Measurements from ENCODE around the gene PHTF1. TPM values are rescaled to one million over a fixed set of nuclear protein-coding genes. Genes with fewer than 3 reads are reported as not detected.

Gene PHTF1
- total RNA-seq, 1 experiment from 2014 or later: 61.2 TPM

DNA sequence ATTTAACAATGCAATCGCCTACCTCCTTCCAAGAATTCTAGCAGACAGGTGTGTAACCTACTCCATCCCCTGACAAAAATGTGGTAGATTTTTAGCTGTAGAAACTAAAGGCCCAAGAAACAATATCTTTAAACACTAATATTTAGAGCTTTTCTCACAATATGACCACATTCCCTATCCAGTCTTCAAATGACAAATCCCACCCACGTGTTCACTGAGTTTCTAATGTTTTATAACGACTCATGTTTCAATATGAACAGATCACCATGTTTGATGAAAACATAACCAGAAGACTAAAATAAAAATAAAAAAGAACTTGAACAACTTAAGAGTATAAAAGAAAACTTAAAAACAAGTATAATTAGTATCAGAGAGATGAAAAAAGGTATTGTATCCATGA, 28.4 kb upstream of the PHTF1 start:
- Histone ChIP-seq H3K4me2 (no peak overlapping the region), H4K20me1 (ENCODE audit: insufficient read depth) (peaks cover 6% of the 10 kb centered on the region), H3K79me2 (ENCODE audit: low read depth) (peaks cover 64% of the 10 kb centered on the region), H3K4me3 (no peak overlapping the region), H3K27ac (no peak overlapping the region), H3F3A (ENCODE audit: insufficient read depth, low read depth) (peaks cover 6% of the 10 kb centered on the region), H3K27me3 (ENCODE audit: insufficient read depth, low read depth) (no peaks in the 10 kb centered on the region), H3K4me1 (replicated peaks; ENCODE audit: insufficient read depth) (peaks cover 21% of the 10 kb centered on the region), H3K36me3 (ENCODE audit: low read depth) (0 out of 2 replicates have a peak, but pooled peaks cover 4% of the 10 kb centered on the region), H3K9me2 (ENCODE audit: insufficient read depth) (no peaks in the 10 kb centered on the region), H2AFZ (no peak overlapping the region), H3K9me3 (ENCODE audit: insufficient read depth, low read depth) (no peaks in the 10 kb centered on the region)
- no peak for DNase-seq
- intact Hi-C loops (cut with micrococcal nuclease; ENCODE audit: unreplicated experiment): no loop called here
- TF ChIP-seq EZH2 (IDR thresholded peaks at IDR 0.05; ENCODE audit: low read depth): no peak
- TF ChIP-seq CTCF (conservative IDR thresholded peaks at IDR 0.05): no peak
- ChIA-PET POLR2A (ENCODE audit: unreplicated experiment) (no interaction called here), CTCF (no interaction called here)
- BruUV-seq (replicated peaks): no TSS peak

- ChIA-PET POLR2A (ENCODE audit: unreplicated experiment) (no interaction called here), CTCF (no interaction called here)
- H3K4me2 ChIP-seq: no peak overlapping the region
- intact Hi-C loops (cut with micrococcal nuclease; ENCODE audit: unreplicated experiment): no loop called here
- H3K27ac ChIP-seq: no peak overlapping the region
- H3K9me3 ChIP-seq (ENCODE audit: insufficient read depth, low read depth): no peaks in the 10 kb centered on the region
- no peaks in the 10 kb centered on the region for H3K27me3 ChIP-seq (ENCODE audit: insufficient read depth, low read depth)
- H3K9me2 ChIP-seq (ENCODE audit: insufficient read depth): no peaks in the 10 kb centered on the region
- H4K20me1 ChIP-seq (ENCODE audit: insufficient read depth): peaks cover 16% of the 10 kb centered on the region
- TF ChIP-seq CTCF (conservative IDR thresholded peaks at IDR 0.05): no peak
- no peak for TF ChIP-seq EZH2 (IDR thresholded peaks at IDR 0.05; ENCODE audit: low read depth)
- H2AFZ ChIP-seq: no peak overlapping the region
- no peak overlapping the region for H3K4me3 ChIP-seq
- no TSS peak for BruUV-seq (replicated peaks)
- H3K4me1 ChIP-seq (replicated peaks; ENCODE audit: insufficient read depth): peaks cover 21% of the 10 kb centered on the region
- DNase-seq: no peak
- peaks cover 80% of the 10 kb centered on the region for H3K79me2 ChIP-seq (ENCODE audit: low read depth)
- peaks cover 6% of the 10 kb centered on the region for H3F3A ChIP-seq (ENCODE audit: insufficient read depth, low read depth)
- 0 out of 2 replicates have a peak, but pooled peaks cover 4% of the 10 kb centered on the region for H3K36me3 ChIP-seq (ENCODE audit: low read depth)
Observed at GRCh38 chr1:113786069-113786468, 26.8 kb upstream of the PHTF1 start.

DNA sequence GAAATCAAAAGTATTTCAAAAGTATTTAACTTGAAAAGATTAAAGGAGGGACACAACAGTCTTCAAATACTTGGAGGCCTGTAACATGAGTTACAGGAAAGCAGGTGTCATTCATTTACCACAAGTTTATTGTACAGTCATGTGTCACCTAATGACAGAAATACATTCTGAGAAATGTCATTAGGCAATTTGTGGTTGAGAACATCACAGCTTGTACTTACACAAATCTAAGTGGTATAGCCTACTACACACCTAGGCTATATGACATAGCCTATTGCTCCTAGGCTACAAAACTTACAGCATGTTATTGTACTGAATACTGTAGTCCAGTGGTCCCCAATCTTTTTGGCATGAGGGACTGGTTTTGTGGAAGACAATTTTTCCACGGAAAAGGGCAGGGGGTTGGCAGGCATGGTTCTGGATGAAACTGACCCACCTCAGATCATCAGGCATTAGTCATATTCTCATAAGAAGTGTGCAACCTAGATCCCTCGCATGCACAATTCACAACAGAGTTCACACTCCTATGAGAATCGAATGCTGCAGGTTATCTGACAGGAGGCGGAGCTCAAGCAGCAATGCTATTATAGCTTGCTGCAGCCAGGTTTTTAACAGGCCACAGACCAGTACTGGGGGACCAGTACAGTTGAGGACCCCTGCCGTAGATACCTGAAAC, 25.0 kb upstream of the PHTF1 start:
- ChIA-PET POLR2A (ENCODE audit: unreplicated experiment) (no interaction called here), CTCF (no interaction called here)
- H3K4me2 ChIP-seq: no peak overlapping the region

More for the DNA sequence above, 25.0 kb upstream of the PHTF1 start:
- H3K4me1 ChIP-seq (replicated peaks; ENCODE audit: insufficient read depth): peaks cover 21% of the 10 kb centered on the region
- H3K4me3 ChIP-seq: no peak overlapping the region
- H4K20me1 ChIP-seq (ENCODE audit: insufficient read depth): peaks cover 18% of the 10 kb centered on the region
- H3K36me3 ChIP-seq (ENCODE audit: low read depth): 0 out of 2 replicates have a peak, but pooled peaks cover 4% of the 10 kb centered on the region
- no peaks in the 10 kb centered on the region for H3K9me2 ChIP-seq (ENCODE audit: insufficient read depth)
- peak in 1 of 2 experiments; percentile 79 for DNase-seq
- TF ChIP-seq CTCF (conservative IDR thresholded peaks at IDR 0.05): no peak
- H3K79me2 ChIP-seq (ENCODE audit: low read depth): peaks cover 93% of the 10 kb centered on the region
- H3K9me3 ChIP-seq (ENCODE audit: insufficient read depth, low read depth): no peaks in the 10 kb centered on the region
- no peaks in the 10 kb centered on the region for H3K27me3 ChIP-seq (ENCODE audit: insufficient read depth, low read depth)
- intact Hi-C loops (cut with micrococcal nuclease; ENCODE audit: unreplicated experiment): no loop called here
- H2AFZ ChIP-seq: no peak overlapping the region
- no peak overlapping the region for H3K27ac ChIP-seq
- no TSS peak for BruUV-seq (replicated peaks)
- peaks cover 6% of the 10 kb centered on the region for H3F3A ChIP-seq (ENCODE audit: insufficient read depth, low read depth)
